Kidney capillary endothelial cell (primary cell): ENCODE results near the gene SCGB1D2.
A peak's percentile ranks its signal among the peaks of the same experiment; 100 is the strongest.

ENCODE experiments used
- DNase-seq: peaks from one replicate; pipeline ENCODE4 v3.0.0-alpha.2; 2018; ENCODE audit warnings: low spot score

Gene SCGB1D2

GRCh38 chr11:62260261-62260953 is 18.4 kb downstream of the SCGB1D2 start:
- no peak for DNase-seq

GRCh38 chr11:62264004-62264403 is 22.0 kb downstream of the SCGB1D2 start:
- peak; percentile 85 for DNase-seq

- peak; percentile 79 for DNase-seq
Measured at GRCh38 chr11:62266558-62266957, 24.5 kb downstream of the SCGB1D2 start.

- DNase-seq: no peak
Measured at GRCh38 chr11:62267050-62267449, 25.0 kb downstream of the SCGB1D2 start.

GRCh38 chr11:62267576-62267975 is 25.5 kb downstream of the SCGB1D2 start:
- DNase-seq: no peak

- no peak for DNase-seq
Measured at GRCh38 chr11:62269654-62270278, 27.7 kb downstream of the SCGB1D2 start, which contains the start of gene SCGB2A2. SCGB2A2 (plus strand) TSS chr11:62270158; CDS start chr11:62270217, 59 bp downstream.

GRCh38 chr11:62273284-62273683 is 31.2 kb downstream of the SCGB1D2 start:
- DNase-seq: no peak

GRCh38 chr11:62273789-62274275 is 31.8 kb downstream of the SCGB1D2 start:
- DNase-seq: no peak

GRCh38 chr11:62280452-62280851 is 38.4 kb downstream of the SCGB1D2 start:
- DNase-seq: no peak
